K562 (cell line): ENCODE measurements around the gene MESP1. TPM values are rescaled to one million over a fixed set of nuclear protein-coding genes. Genes with fewer than 3 reads are reported as not detected.
A peak's percentile ranks its signal among the peaks of the same experiment; 100 is the strongest.

ENCODE experiments used
- ARID4B ChIP-seq: sonication (generic); formaldehyde crosslinking; IDR thresholded peaks from 2 replicates; pipeline ENCODE4 v1.8.0; 2022; ENCODE audit warnings: mild to moderate bottlenecking, missing genetic modification reagents
- CBX3 ChIP-seq, 2 experiments: IDR thresholded peaks; 1 replicate in 1 of 2; 2 replicates in 1 of 2; pipeline ENCODE4 v1.6.1; 2012; ENCODE audit warnings: inconsistent platforms in 2 of 2, low read length in 2 of 2, borderline replicate concordance in 1 of 2, control low read depth in 1 of 2
- CREB1 ChIP-seq, 2 experiments: sonication (generic) in 1 of 2; formaldehyde crosslinking in 1 of 2; IDR thresholded peaks; 2 replicates each; pipeline versions ENCODE4 v1.6.1 to v1.8.0; 2012 to 2022; ENCODE audit warnings: inconsistent platforms in 1 of 2, mild to moderate bottlenecking in 1 of 2, missing genetic modification reagents in 1 of 2, moderate library complexity in 1 of 2
- CTCF ChIP-seq, 3 experiments: IDR thresholded peaks in 2 of 3; conservative IDR thresholded peaks in 1 of 3; 2 replicates each; pipeline ENCODE4 v1.5.1; 2011 to 2012; ENCODE audit warnings: low read length in 3 of 3, mild to moderate bottlenecking in 3 of 3, control low read depth in 2 of 3, improper control_type of control experiment in 1 of 3, inconsistent platforms in 1 of 3, low read depth in 1 of 3, mixed read lengths in 1 of 3, moderate library complexity in 1 of 3; ENCODE audit not compliant: insufficient read depth in 2 of 3
- HDAC8 ChIP-seq: fragments of 450-650 bp; IDR thresholded peaks from 2 replicates; pipeline ENCODE4 v1.6.1; 2016; ENCODE audit warnings: mild to moderate bottlenecking, missing genetic modification characterization, moderate library complexity, missing compliant biosample characterization
- KDM2B ChIP-seq: fragments of 250-450 bp; sonication (Bioruptor Pico); IDR thresholded peaks from 2 replicates; pipeline ENCODE4 v1.8.0; 2021; ENCODE audit warnings: mild to moderate bottlenecking, moderate library complexity
- MAFK ChIP-seq: IDR thresholded peaks from 2 replicates; pipeline ENCODE4 v1.6.1; 2011; ENCODE audit warnings: low read length, improper control_type of control experiment
- NONO ChIP-seq, 2 experiments: fragments of 200-400 bp in 1 of 2; fragments of 450-650 bp in 1 of 2; formaldehyde crosslinking in 1 of 2; IDR thresholded peaks; 2 replicates each; pipeline ENCODE4 v1.6.1; 2017; ENCODE audit warnings: low read depth in 2 of 2, mild to moderate bottlenecking in 2 of 2, moderate library complexity in 2 of 2, low read length in 1 of 2
- TEAD4 ChIP-seq, 2 experiments: sonication (generic) in 1 of 2; formaldehyde crosslinking in 1 of 2; IDR thresholded peaks; 2 replicates each; pipeline versions ENCODE4 v1.6.1 to v1.8.0; 2012 to 2022; ENCODE audit warnings: borderline replicate concordance in 1 of 2, inconsistent platforms in 1 of 2, low read length in 1 of 2, mild to moderate bottlenecking in 1 of 2, missing genetic modification reagents in 1 of 2
- XRCC4 ChIP-seq: IDR thresholded peaks from one replicate; pipeline ENCODE4 v1.6.1; 2011; ENCODE audit not compliant: insufficient read depth, insufficient read length; ENCODE audit errors: extremely low read depth
- ZBTB33 ChIP-seq: sonication (generic); formaldehyde crosslinking; IDR thresholded peaks from 2 replicates; pipeline ENCODE4 v1.8.1; 2023; ENCODE audit warnings: mild to moderate bottlenecking, missing genetic modification reagents
- ZNF140 ChIP-seq: fragments of 250-450 bp; sonication (Bioruptor Pico); IDR thresholded peaks from 2 replicates; pipeline ENCODE4 v1.8.0; 2021; ENCODE audit warnings: moderate library complexity, mild to moderate bottlenecking, inconsistent platforms
- ZNF24 ChIP-seq: fragments of 450-650 bp; IDR thresholded peaks from 2 replicates; pipeline ENCODE4 v1.6.1; 2016
- polyA plus RNA-seq, 8 experiments: library from polyadenylated mRNA; depleted of rRNA in 4 of 8; stranded (reverse) in 5 of 8; unstranded in 3 of 8; fragments of >200 nt; fragmentation: Nextera tagmentation in 2 of 8; fragmentation: Illumina TruSeq in 1 of 8; extraction: Ambion mirVana in 2 of 8; extraction: Trizol in 1 of 8; gene quantifications; 2 replicates each; pipeline versions ENCODE4 v1.2.1 to v1.2.3, GENCODE V29; 2011 to 2014; ENCODE audit warnings: inconsistent platforms in 1 of 8, missing spikeins in 1 of 8
- total RNA-seq, 7 experiments: library from RNA; depleted of rRNA in 6 of 7; stranded (reverse); fragments of >200 nt in 6 of 7; fragmentation: Illumina TruSeq in 2 of 7; extraction: Trizol in 2 of 7; gene quantifications; 2 replicates each; pipeline versions ENCODE4 v1.2.1 to v1.2.3, GENCODE V29; 2011 to 2021; ENCODE audit warnings: low replicate concordance in 1 of 7
- TF ChIP-seq, protein P1 (sequence below): sonication (generic); formaldehyde crosslinking; IDR thresholded peaks from 2 replicates; pipeline ENCODE4 v1.8.0; 2022; ENCODE audit warnings: missing genetic modification reagents, mild to moderate bottlenecking, moderate library complexity, borderline replicate concordance

MESP1 gene
- total and polyA plus RNA-seq, 9 of the 15 experiments (the other 6 are each of a cell fraction or from before 2014, with no cell fraction given) = 0.14 to 1.1 (median 0.36) TPM; not detected in 4

DNA sequence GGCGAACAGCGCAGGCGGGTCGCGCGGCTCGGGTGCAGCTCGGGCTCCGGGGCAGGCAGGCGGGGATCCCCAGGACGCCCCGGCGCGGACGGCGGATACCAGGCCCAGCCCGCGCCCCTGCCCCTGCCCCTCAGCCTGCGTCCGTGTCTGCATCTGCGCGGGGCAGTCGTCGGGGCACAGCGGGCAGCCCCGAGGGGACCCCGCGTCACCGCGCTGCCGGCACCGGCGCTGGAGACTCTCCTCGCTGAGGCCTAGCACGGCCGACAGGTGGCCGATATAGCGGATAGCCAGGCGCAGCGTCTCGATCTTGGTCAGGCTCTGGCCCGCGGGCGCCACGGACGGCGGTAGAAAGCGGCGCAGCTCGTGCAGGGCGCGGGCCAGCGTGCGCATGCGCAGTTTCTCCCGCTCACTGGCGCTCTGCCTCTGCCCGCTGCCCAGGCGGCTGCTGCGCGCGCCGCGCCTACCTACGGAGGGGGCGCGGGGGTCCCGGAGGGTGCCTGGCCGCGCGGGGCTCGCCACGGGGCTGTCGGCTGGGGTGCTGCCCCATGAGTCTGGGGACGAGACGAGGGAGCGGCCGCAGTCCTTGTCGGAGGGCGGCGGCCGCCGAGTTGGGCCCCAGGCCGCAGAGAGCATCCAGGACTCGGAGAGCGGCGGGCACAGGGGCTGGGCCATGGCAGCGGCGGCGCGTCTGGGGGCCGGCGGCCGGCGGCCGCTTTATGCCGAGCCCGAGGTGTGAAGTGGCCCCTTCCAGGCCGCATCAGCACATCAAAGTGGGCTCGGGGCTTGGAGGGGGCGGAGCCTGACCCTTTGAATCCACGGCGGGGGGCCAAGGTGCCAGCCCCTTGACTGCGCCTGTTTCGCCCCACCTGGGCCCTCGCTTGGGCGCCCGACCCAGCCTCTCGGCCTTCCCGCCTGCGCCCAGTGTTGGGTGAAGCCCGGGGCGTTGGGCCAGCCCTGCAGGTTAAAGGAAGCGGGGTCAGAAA lies at the start of gene MESP1 (continued):
- TF ChIP-seq XRCC4 (no peak), CREB1 (IDR thresholded peaks at IDR 0.05) (0 out of 2 replicates have a peak, but pooled peaks have one; percentile 44), CREB1 (CRISPR knock-in tag; IDR thresholded peaks at IDR 0.05) (peak; percentile 79), ZNF24 (0 out of 2 replicates have a peak, but pooled peaks have one; percentile 30), HDAC8 (tag) (peak; percentile 48; the same call in 1 of the 2 replicates), CBX3 (IDR thresholded peaks at IDR 0.05; ENCODE audit: borderline replicate concordance in 1 of 2, low read length in 2 of 2) (peak in 1 of 2 experiments; percentile 35; a peak in 1 of 3 replicates), ARID4B (CRISPR knock-in tag) (peak; percentile 45; the same call in 1 of the 2 replicates), CTCF (IDR thresholded peaks at IDR 0.05 in 2 of 3, conservative IDR thresholded peaks at IDR 0.05 in 1 of 3; ENCODE audit: insufficient read depth in 2 of 3, low read depth in 1 of 3, low read length in 3 of 3) (peak; percentile 77 to 99 (median 95)), ZBTB33 (peak; percentile 94), ZNF140 (CRISPR knock-in tag) (no peak), MAFK (no peak), KDM2B (CRISPR knock-in tag) (peak; percentile 83; the same call in 1 of the 2 replicates), NONO (IDR thresholded peaks at IDR 0.05; ENCODE audit: low read depth in 2 of 2, low read length in 1 of 2) (peak; percentile 22 to 74; a peak in 3 of 4 replicates), TEAD4 (IDR thresholded peaks at IDR 0.05; ENCODE audit: low read length) (no peak), TEAD4 (CRISPR knock-in tag; IDR thresholded peaks at IDR 0.05; ENCODE audit: borderline replicate concordance) (0 out of 2 replicates have a peak, but pooled peaks have one; percentile 29)
- TF ChIP-seq, protein P1, sequence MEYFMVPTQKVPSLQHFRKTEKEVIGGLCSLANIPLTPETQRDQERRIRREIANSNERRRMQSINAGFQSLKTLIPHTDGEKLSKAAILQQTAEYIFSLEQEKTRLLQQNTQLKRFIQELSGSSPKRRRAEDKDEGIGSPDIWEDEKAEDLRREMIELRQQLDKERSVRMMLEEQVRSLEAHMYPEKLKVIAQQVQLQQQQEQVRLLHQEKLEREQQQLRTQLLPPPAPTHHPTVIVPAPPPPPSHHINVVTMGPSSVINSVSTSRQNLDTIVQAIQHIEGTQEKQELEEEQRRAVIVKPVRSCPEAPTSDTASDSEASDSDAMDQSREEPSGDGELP (CRISPR knock-in tag) = peak; percentile 78
